SK-MEL-5 (cell line): Measurements from ENCODE around the gene ADAM12. TPM values are rescaled to one million over a fixed set of nuclear protein-coding genes. Genes with fewer than 3 reads are reported as not detected.
"Not testable (repeated sequence)": the region's sequence is repeated elsewhere in the genome, so short reads cannot be mapped to it uniquely, and the experiment has no call there.

Experiments
- DNase-seq: peaks from one replicate; pipeline ENCODE4 v3.0.0-alpha.2; 2016; ENCODE audit warnings: low read depth, low spot score
- in situ Hi-C: cut with HindIII; loops from 2 replicates; pipeline ENCODE4 v1.10.0; 2016; ENCODE audit warnings: low sequenced_read_pairs, high pct_unique_total_duplicates, low pct_unique_long_range_greater_than_20kb
- total RNA-seq: library from RNA; depleted of rRNA; stranded (reverse); fragments of >200 nt; shearing (Covaris generic); gene quantifications from 2 replicates; pipeline ENCODE4 v1.2.3, GENCODE V29; 2014

The ADAM12 gene
- total RNA-seq, 1 experiment from 2014 or later: 0.87 TPM

DNA sequence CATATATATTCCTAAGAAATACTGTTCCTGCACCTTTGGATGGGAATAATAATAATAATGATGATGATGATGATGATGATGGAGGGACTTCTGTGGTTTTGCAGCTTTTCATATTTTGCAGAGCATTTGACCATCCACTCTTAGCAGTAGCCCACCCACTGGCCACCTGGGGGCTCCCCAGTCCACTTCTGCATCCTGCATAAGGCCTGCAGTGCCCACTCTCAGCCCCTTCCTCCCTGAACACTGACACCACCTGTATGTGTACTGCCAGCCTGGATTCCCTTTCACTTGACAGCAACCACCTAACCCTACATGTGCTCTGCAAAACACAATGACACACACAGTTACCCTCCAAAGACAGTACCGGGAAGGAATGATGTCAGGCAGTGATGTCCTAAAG, 131.4 kb downstream of the ADAM12 start:
- in situ Hi-C loops: no loop called here
- DNase-seq: peak; percentile 25

DNA sequence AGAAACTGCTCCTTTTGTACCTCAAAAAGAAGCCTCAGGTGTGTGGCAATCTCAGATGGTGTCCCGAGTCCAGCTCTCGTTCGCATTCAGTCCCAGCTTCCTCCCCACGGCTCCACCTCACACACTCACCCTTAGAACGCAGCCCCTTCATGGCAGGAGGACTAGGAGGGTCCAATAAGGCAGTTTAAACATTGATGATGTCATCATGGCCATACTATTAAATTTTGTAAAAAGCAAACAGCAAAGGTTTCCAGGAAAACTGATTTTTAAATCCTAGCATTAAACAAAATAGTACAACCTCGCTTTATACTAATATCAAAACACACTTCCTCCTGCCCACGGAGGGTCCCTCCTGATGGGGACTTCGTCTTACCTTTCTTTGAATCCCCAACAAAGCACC, 133.0 kb downstream of the ADAM12 start:
- in situ Hi-C loops: no loop called here
- no peak for DNase-seq

DNA sequence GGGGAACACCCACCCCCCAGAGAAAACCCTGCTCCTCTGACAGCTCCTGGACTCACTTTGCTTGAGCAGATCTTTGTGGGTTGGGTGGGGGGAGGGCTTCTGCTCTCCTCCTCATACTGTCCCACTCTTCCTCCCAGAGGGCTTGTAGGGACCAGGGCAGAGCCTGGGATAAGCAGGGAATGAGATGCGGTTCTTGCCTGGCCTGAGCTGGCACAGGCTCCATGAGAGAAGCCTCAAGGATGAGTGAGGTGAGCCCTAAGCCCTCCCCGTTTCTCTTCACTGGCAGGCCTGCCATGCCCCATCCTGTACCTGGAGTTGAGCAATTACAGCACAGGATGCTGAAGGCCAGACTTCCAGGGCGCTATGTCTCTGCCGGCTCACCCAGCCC, 134.7 kb downstream of the ADAM12 start:
- in situ Hi-C loops: no loop called here
- no peak for DNase-seq

DNA sequence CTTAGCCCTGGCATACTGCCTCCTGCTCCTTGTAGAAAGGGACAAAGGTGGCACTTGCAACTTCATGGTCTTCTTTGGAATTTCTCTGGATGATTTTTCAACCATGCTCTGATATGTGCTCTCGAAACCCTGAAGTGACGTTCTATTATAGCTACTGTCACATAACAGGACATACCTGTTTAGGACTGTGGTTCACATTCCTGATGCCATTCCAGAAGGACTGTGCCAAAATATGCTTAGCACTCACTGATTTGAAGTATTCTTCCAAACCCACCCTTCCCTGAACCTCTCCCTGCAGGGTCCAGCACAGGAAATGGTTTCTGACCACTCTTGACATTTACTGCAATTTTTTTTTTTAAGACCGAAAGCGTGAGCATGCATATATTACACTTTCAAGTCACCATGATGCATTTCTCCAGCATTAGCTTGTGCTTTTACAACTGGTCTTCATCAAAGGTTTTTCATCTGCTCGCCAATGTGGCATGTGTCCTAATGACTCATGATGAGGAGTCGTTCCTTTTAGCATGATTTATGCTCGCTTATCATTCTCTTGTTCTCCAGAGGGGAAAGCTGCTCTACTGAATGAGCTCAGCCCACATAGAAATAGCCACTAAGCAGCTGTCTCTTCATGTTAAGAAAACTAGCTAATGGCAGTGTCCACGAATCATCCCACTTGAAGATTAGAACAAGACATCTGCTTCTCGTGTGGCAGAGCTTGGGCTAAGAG, 135.2 kb downstream of the ADAM12 start:
- in situ Hi-C loops: no loop called here
- DNase-seq: peak; percentile 6

DNA sequence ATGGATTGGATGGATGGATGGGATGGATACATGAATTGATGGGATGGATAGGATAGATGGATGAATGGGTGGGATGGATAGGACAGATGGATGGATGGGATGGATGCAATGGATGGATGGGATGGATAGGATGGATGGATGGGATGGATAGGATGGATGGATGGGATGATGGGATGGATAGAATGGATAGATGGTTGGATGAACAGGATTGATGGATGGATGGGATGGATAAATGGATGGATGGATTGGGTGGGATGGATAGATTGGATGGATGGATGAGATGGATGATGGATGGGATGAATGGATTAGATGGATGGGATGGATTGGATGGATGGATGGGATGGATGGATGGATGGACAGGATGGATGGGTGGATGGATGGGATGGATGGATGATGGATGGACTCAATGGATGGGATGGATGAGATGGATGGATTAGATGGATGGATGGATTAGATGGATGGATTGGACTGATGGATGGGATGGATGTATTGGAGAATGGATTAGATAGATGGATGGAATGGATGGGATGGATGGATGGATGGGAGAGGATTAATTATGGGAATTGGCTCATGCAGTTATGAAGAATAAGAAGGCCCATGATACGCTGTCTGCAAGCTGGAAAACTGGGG, 136.4 kb downstream of the ADAM12 start:
- in situ Hi-C loops: no loop called here
- DNase-seq: no peak

DNA sequence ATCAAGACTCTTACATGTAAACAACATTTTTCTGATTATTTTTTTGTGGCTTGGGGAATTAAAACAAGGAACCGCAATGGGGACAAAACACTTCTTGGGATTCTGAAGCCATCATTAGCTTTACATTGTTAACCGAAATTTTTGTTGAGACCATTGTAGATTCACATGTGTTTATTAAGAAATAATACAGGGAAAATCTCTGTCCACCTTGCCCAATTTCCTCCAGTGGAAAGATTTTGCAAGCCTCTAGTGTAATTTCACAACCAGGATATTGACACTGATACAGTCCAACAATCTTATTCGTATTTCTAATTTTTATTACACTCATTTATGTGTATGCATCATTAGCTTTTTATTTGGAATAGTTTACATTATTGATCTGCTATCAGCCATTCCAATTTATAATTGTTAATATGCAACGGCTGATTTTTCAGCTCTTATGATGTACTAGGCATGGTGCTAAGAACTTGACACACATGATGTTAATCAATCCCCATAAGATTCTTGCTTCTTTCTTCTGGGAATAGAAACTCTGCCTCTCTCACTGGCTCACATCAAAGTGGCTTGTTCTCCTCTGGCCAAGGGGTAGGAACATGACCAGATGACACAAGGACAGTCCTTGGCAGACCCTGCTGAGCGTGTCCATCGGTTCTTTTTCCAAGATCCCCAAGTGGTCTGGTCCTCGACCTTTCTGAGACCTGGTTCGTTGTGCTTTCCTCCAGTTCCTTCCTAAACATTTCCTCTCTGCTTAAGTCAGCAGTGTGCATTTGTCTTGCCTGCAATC, 137.6 kb downstream of the ADAM12 start:
- in situ Hi-C loops: no loop called here
- DNase-seq: no peak

DNA sequence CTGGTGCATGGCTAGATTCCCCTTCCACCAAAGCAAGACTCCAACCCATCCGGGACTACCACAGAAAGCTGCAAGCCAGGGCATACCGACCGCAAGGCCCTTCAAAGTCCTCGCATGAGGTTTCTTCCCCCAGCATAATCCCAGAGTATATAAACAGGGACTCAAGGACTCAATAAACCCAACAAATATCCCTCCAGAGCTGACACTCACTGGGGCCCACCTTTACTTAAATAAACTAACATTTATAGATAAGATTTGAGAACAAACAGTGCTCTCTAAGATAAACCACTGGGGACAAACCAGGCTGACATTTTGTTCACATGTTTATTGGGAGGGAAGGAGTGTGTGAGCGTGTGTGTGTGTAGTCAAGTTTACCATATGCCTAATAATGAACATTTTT, 138.2 kb downstream of the ADAM12 start:
- in situ Hi-C loops: no loop called here
- no peak for DNase-seq

DNA sequence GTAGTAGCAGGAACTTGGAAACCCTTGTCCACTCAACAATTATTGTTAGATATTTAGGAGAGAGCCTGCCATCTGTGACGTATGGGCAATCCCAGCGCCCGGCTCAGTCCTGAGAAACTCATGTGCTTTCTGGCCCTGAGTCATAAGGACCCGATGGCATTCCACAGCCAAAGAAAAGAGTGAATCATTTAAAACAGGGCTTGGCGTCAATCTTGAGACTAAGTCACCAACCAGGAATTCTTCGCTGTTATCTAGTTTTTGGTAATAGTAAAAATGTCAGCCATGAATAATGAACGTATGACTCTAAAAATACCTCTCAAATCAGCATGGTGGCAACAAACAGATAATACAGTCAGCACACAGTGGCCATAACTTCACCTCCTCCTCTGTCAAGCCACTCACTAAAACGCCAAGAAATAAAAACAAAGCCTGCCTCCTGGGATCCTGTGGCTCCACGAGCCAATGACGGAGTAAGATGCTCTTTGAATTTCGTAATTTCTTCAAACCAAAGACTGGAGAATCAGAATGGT, 140.8 kb downstream of the ADAM12 start:
- in situ Hi-C loops: no loop called here
- peak; percentile 88 for DNase-seq

DNA sequence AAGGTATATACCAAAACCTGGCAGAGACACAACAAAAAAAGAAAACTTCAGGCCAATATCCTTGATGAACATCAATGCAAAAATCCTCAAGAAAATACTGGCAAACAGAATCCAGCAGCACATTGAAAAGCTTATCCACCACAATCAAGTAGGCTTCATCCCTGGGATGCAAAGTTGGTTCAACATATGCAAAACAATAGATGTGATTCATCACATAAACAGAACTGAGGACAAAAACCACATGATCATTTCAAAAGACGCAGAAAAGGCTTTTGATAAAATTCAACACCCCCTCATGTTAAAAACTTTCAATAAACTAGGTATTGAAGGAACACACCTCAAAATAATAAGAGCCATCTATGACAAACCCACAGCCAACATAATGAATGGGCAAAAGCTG, 141.9 kb downstream of the ADAM12 start:
- in situ Hi-C loops: not testable (repeated sequence)
- peak; percentile 36 for DNase-seq

DNA sequence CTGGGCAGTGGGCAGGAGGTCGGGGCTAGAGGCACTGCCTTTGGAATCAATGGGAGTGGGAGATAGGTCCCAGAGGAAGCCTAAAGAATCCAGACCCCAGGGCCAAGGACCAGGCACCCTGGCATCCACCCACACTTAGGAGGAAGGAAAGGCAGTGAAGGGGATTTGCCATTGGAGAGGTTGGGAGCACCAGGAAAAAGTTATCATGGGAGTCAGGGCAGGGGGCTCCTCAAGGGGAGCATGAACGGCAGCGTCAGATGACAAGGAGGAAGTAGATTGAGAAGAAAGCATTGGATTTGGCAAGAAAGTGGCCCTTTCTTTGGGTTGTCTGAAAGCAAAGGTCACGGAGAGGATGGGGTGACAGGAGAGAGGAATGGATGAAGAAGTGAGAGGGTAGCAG, 142.8 kb downstream of the ADAM12 start:
- DNase-seq: no peak
- in situ Hi-C loops: no loop called here

DNA sequence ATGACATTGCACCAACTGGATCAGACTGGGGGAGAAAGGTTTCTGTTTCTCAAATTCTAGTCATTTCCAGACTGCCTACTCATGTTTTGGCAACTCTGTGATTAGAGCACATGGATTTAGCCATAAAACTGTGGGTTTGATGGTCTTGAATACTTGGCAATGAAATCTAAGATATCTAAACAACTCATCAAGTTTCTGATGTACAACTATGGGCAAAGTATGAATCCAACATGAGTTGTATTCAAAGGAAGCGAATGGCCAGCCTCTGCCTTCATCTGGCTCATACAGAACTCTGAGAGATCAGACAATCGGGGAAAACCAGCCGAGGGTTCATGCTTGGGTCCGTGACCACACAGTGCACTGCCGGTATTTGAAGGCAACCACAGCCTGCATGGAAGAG, 144.3 kb downstream of the ADAM12 start:
- no peak for DNase-seq
- in situ Hi-C loops: no loop called here

DNA sequence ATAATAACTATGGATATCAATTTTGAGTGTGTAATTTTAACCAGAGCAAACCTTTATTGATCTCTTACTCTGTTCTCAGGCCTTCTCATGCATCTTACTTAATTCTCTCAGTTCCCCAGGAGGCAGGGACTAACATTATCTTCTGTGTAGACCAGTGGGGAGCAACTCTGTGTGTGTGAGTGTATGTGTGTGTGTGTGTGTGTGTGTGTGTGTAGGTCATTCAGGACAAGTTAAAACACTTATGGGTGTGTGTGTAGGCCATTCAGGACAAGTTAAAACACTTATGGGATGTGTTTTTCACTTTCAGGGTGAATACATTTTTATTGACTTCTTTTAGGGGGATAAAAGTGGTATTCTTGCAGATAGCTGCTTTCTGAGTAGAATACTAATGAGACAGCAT, 145.0 kb downstream of the ADAM12 start:
- DNase-seq: no peak
- in situ Hi-C loops: no loop called here

DNA sequence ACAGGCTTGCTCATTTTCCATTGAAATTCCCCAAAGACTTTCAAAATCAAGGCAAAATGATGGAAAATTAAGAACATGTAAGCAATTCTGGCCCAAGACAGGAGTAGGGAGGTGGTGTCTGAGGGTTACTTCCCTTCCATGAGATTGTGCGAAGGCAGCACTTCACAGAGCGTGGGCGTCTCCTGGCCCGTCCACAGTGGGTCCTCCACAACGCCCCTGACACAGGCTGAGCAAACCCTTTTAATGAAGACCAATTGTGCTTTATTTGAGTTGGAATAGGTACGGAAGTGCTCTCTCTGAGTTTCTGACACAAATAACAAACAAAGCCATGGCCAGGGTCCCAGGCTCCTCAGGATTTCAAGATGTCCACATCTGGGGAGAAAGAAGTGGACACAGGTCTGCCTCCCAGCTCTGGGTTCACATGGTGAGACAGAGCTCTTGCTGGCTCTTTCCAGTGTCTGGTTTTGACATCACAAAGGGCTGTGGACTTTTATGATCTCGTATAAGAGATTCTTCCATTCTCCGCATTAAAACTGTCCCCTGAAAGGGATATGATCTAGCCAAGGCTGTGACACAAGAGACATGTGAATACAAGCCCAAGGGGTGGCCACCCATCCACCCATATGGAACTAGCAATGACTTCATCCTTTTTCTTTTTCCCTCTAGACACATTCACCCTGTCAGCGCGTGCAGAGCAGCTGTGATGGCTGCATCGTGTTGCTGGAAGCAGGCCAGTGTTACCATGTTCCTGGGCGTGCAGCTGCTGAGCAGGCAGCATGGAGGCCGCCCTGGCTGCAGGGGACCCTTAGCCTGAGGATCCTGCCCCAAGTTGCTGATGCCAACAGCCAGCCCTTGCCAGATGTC, 145.6 kb downstream of the ADAM12 start:
- no peak for DNase-seq

DNA sequence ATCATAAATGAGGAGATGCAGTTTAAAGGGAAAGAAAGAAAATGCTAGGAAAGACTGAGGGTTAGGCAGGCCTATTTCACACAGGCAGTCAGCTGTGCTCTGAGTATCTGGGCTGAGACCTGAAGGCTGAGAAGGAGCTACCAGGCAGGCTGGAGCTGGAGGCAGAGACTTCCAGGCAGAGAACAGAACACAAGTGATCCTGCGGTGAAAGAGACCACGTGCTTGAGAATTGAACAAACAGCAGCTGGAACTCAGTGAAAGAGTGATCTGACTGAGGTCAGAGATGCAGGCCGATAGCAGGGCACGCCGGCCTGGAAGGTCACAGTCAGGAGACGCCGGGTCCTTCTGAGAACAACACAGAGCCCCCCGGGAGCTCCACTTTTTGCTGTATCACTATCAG, 147.8 kb downstream of the ADAM12 start:
- in situ Hi-C loops: no loop called here
- peak; percentile 72 for DNase-seq

More for the DNA sequence above, 145.6 kb downstream of the ADAM12 start:
- in situ Hi-C loops: no loop called here

DNA sequence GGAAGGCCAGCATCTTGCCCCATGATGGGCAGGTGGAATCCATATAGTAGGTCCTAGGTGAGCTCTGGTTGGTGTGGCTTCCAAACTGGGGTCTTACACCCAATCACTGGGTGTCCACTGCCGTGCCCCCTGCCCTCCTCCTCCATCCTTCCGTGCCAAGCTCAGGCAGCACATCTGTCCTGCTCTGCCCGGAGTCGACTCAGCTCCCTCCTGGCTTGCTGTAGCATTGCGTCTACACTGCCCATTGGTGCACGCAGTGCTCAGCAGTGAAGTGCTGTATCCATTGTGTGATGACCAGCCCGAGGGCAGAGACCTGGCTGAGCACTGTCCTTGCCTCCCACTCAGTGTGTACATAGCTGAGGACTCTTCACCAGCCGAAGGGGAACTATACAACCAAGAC, 148.4 kb downstream of the ADAM12 start:
- DNase-seq: no peak
- in situ Hi-C loops: no loop called here

DNA sequence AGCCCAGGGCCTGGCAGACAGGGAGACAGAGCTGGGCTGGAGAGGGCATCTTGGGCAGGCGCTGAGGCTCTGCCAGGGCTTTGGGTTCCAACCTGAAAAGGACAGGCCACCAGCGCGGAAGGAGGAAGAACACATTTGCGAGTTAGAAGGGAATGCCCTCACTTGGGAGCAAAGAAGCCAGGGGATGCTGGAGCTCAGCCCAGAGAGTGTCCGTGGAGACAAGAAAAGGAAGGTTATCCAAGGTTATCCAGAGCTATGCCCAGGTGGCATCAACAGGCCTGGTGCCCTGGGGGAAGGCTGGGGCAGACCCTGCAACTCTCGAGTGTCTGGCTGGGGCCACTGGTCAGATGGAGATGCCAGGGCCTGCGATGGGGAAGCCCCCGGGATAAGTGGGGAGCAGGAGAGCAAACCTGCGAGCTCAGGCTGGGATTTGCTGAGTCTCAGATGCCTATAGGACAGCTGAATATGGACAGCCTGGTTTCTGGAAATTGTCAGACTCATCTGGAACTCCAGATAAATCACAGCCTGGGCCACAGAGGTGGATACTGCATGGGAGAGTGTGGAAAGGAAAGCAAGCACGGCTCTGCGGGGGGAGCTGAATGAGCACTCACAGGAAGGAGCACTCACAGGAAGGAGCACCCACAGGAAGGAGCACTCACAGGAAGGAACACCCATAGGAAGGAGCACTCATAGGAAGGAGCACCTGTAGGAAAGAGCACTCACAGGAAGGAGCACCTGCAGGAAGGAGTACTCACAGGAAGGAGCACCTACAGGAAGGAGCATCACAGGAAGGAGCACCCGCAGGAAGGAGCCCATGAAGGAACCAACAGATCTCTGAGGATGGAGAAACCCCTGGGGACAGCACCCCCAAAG, 152.1 kb downstream of the ADAM12 start:
- no peak for DNase-seq
- in situ Hi-C loops: no loop called here
